Inflammatory macrophage treated with lipopolysaccharide for 4 hours (primary cell): ENCODE data around the gene ZNF283.
"Not testable (repeated sequence)": the region's sequence is repeated elsewhere in the genome, so short reads cannot be mapped to it uniquely, and the experiment has no call there.

Experiments used
- DNase-seq: peaks from one replicate; pipeline ENCODE4 v3.0.0-alpha.2; 2020

Gene ZNF283

GRCh38 chr19:43866923-43867322, 39.8 kb downstream of the ZNF283 start:
- not testable (repeated sequence) for DNase-seq

DNA sequence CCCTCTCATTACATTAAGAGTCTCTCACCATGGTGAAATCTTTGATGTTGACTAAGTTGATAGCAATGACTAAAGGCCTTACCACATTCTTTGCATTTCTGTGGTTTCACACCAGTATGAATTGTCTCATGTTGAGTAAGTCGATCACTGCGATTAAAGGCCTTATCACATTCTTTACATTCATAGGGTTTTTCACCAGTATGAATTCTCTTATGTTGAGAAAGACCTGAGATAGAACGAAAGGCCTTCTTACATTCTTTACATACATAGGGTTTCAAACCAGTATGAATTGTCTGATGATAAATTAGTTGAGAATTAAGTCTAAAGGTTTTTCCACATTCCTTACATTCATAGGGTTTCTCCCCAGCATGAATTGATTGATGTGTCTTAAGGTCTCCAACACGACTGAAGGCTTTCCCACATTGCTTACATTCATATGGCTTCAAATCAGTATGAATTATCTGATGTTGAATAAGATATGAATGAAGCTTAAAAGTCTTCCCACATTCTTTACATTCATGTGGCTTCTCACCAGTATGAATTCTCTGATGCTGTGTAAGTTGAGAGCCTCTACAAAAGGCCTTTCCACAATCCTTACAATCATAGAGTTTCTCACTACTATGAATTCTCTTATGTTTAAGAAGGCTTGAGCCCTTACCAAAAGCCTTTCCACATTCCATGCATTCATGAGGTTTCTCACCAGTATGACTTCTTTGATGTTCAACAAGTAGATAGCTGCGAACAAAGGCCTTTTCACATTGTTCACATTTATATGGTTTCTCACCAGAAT, 45.6 kb downstream of the ZNF283 start:
- no peak for DNase-seq

- DNase-seq = no peak
Observed at GRCh38 chr19:43880483-43880882, 53.4 kb downstream of the ZNF283 start.

DNA sequence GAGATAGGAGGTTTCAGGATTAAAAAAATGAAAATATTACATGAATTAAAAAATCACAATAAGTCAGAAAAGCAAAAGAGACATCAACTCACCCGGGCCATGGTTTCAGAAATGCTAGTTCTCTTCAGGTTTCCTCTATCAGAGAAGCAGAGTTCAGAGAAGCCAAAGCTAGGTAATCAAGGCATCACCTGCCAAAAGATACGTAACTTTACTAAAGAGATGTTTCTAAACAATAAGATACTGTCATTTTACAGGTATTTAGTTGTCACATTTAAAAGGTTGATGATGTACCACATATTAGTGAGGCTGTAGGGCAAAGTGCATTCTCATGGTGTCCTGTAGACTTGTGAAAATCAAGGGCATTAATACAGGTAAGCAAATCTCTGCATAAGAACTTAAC, 56.7 kb downstream of the ZNF283 start, which contains the start of gene ZNF404:
TSS of gene ZNF404 (minus strand) at position 101 of the 400 bp plus-strand sequence.
- no peak for DNase-seq

DNA sequence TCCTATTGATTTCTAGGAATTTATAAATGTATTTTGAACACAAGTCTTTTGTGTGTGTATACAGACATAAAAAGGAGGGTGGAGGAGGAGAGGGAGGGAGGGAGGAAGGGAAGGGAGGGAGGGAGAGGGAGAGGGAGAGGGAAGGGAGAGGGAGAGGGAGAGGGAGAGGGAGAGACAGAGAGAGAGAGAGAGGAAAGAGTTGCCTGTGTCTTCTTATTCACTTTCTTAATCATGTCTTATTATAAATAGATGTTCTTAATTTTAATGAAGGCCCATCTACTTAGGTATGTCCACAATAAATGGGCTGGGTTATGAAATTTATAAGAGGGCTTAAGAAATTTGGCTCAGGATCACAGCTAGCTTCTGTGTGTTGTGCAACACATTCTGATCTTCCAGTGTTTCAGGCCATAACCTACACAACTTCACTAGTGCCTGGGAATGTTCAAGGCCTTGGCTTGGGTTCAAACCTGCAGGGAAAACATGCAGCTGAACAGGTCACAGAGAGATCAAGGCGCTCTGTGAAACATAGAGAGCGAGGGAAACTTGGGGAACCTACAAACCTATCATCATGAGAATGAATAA, 68.7 kb downstream of the ZNF283 start:
- DNase-seq = no peak
